ENCODE measurements around the gene KDSR. TPM values are rescaled to one million over a fixed set of nuclear protein-coding genes. Genes with fewer than 3 reads are reported as not detected.

KDSR gene
- polyA plus RNA-seq, 2 of the 4 experiments (the other 2 are of a cell fraction) = 13.6 to 21.2 TPM

- ATAC-seq = no peak
- ChIA-PET CTCF (no interaction called here), POLR2A (no interaction called here)
- Histone ChIP-seq H3K9me3 (no peaks in the 10 kb centered on the region), H3K4me2 (no peak overlapping the region), H3K4me3 (no peak overlapping the region), H3K27ac (no peak overlapping the region), H3K4me1 (no peaks in the 10 kb centered on the region)
- FAIRE-seq = no peak
- DNase-seq (ENCODE audit: low read depth in 1 of 2, low spot score in 1 of 2) = no peak
- no peak for TF ChIP-seq HOXA7 (CRISPR knock-in tag; IDR thresholded peaks at IDR 0.05)
- TF ChIP-seq POLR2A (IDR thresholded peaks at IDR 0.05; ENCODE audit: low read length) = no peak
- TF ChIP-seq, protein P1, sequence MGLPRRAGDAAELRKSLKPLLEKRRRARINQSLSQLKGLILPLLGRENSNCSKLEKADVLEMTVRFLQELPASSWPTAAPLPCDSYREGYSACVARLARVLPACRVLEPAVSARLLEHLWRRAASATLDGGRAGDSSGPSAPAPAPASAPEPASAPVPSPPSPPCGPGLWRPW (IDR thresholded peaks at IDR 0.05) = no peak
- no peak for TF ChIP-seq NPAS2 (CRISPR knock-in tag; IDR thresholded peaks at IDR 0.05; ENCODE audit: borderline replicate concordance)
- no peak for TF ChIP-seq USF2 (IDR thresholded peaks at IDR 0.05)
- TF ChIP-seq TFCP2L1 (CRISPR knock-in tag; IDR thresholded peaks at IDR 0.05) = no peak
- no peak for TF ChIP-seq E2F6 (IDR thresholded peaks at IDR 0.05; ENCODE audit: borderline replicate concordance, low read depth)
- TF ChIP-seq BCL3 (IDR thresholded peaks at IDR 0.05) = no peak
- TF ChIP-seq, protein P2, sequence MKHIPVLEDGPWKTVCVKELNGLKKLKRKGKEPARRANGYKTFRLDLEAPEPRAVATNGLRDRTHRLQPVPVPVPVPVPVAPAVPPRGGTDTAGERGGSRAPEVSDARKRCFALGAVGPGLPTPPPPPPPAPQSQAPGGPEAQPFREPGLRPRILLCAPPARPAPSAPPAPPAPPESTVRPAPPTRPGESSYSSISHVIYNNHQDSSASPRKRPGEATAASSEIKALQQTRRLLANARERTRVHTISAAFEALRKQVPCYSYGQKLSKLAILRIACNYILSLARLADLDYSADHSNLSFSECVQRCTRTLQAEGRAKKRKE (CRISPR knock-in tag; IDR thresholded peaks at IDR 0.05; ENCODE audit: low read depth) = no peak
- TF ChIP-seq HOXB5 (CRISPR knock-in tag; IDR thresholded peaks at IDR 0.05) = no peak
- TF ChIP-seq BHLHE40 (IDR thresholded peaks at IDR 0.05; ENCODE audit: low read depth, low read length) = no peak
- TF ChIP-seq RFX5 (IDR thresholded peaks at IDR 0.05) = no peak
- TF ChIP-seq REST (IDR thresholded peaks at IDR 0.05) = no peak
- 59% methylated on average over 16 of the region's 16 CpGs for WGBS (ENCODE audit: missing lambda C conversion rate)
Observed at GRCh38 chr18:63283305-63284094, 83.5 kb downstream of the KDSR start.

GRCh38 chr18:63282793-63283192 lies 84.2 kb downstream of the KDSR start:
- Histone ChIP-seq H3K9me3 (no peaks in the 10 kb centered on the region), H3K4me3 (no peak overlapping the region), H3K27ac (no peak overlapping the region), H3K4me1 (no peaks in the 10 kb centered on the region), H3K4me2 (no peak overlapping the region)
- ATAC-seq (no peak), DNase-seq (ENCODE audit: low read depth in 1 of 2, low spot score in 1 of 2) (no peak), FAIRE-seq (no peak)
- no peak for TF ChIP-seq FOXS1 (CRISPR knock-in tag; IDR thresholded peaks at IDR 0.05)
- no peak for TF ChIP-seq CBX8 (IDR thresholded peaks at IDR 0.05)
- no peak for TF ChIP-seq HOXA7 (CRISPR knock-in tag; IDR thresholded peaks at IDR 0.05)
- no peak for TF ChIP-seq HDAC2 (IDR thresholded peaks at IDR 0.05)
- no peak for TF ChIP-seq FOSL2 (IDR thresholded peaks at IDR 0.05)
- no peak for TF ChIP-seq FOSL2 (CRISPR knock-in tag; IDR thresholded peaks at IDR 0.05)
- TF ChIP-seq MAX (IDR thresholded peaks at IDR 0.05) = no peak
- no peak for TF ChIP-seq JUNB (IDR thresholded peaks at IDR 0.05)
- no peak for TF ChIP-seq TP53 (CRISPR knock-in tag; IDR thresholded peaks at IDR 0.05)
- no peak for TF ChIP-seq NR3C1 (IDR thresholded peaks at IDR 0.05)
- TF ChIP-seq FOSB (CRISPR knock-in tag; IDR thresholded peaks at IDR 0.05) = no peak
- TF ChIP-seq EHF (CRISPR knock-in tag; IDR thresholded peaks at IDR 0.05) = no peak
- no peak for TF ChIP-seq MAFK (IDR thresholded peaks at IDR 0.05; ENCODE audit: partially characterized antibody)
- TF ChIP-seq MYC (IDR thresholded peaks at IDR 0.05; ENCODE audit: borderline replicate concordance, low read length) = no peak
- CTCF ChIA-PET = no interaction called here
- POLR2A ChIA-PET = no interaction called here

All from A549 (cell line).